ENCODE data around the gene ATP2B2.

ATP2B2 gene

DNA sequence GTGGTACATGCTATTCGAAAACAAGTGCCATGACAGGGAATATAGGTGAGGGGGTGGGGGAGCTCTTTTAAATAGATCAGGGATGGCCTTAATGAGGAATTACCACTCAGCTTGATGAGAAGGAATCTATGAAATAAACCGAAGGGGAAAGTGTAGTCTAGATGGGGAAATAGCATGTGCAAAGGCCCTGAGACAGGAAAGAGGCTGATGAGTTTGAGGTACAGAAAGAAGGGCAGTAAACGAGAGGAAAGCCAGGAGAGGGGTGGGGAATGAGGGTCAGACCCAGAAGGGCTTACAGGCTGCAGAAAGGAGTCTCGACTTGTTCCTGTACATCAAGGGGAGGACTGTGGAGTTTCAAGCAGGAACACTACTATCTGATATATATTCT, 12.2 kb downstream of the ATP2B2 start:
- H2AFZ ChIP-seq (ENCODE audit: low read depth, low read length), result no peak overlapping the region
- no peak overlapping the region for H3K4me3 ChIP-seq (ENCODE audit: low read length)
- no peak overlapping the region for H3K27ac ChIP-seq (ENCODE audit: low read length)
- no peak overlapping the region for H3K9ac ChIP-seq (ENCODE audit: low read length)
- H3K79me2 ChIP-seq (ENCODE audit: low read length), result no peaks in the 10 kb centered on the region
- TF ChIP-seq, protein P1, sequence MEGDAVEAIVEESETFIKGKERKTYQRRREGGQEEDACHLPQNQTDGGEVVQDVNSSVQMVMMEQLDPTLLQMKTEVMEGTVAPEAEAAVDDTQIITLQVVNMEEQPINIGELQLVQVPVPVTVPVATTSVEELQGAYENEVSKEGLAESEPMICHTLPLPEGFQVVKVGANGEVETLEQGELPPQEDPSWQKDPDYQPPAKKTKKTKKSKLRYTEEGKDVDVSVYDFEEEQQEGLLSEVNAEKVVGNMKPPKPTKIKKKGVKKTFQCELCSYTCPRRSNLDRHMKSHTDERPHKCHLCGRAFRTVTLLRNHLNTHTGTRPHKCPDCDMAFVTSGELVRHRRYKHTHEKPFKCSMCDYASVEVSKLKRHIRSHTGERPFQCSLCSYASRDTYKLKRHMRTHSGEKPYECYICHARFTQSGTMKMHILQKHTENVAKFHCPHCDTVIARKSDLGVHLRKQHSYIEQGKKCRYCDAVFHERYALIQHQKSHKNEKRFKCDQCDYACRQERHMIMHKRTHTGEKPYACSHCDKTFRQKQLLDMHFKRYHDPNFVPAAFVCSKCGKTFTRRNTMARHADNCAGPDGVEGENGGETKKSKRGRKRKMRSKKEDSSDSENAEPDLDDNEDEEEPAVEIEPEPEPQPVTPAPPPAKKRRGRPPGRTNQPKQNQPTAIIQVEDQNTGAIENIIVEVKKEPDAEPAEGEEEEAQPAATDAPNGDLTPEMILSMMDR (IDR thresholded peaks at IDR 0.05; ENCODE audit: low read depth, low read length), result no peak
- no peak for TF ChIP-seq EZH2phosphoT487 (IDR thresholded peaks at IDR 0.05; ENCODE audit: low read depth)
- H3K27me3 ChIP-seq (ENCODE audit: low read depth, low read length), result peaks cover 13% of the 10 kb centered on the region
- H3K36me3 ChIP-seq (replicated peaks; ENCODE audit: low read depth, low read length), result no peaks in the 10 kb centered on the region
- no peaks in the 10 kb centered on the region for H3K9me3 ChIP-seq (ENCODE audit: insufficient read depth, low read length)
- H3K4me2 ChIP-seq (ENCODE audit: low read length), result no peak overlapping the region
- H4K20me1 ChIP-seq (ENCODE audit: insufficient read depth, low read length), result no peaks in the 10 kb centered on the region
- H3K4me1 ChIP-seq (ENCODE audit: low read length), result no peaks in the 10 kb centered on the region

DNA sequence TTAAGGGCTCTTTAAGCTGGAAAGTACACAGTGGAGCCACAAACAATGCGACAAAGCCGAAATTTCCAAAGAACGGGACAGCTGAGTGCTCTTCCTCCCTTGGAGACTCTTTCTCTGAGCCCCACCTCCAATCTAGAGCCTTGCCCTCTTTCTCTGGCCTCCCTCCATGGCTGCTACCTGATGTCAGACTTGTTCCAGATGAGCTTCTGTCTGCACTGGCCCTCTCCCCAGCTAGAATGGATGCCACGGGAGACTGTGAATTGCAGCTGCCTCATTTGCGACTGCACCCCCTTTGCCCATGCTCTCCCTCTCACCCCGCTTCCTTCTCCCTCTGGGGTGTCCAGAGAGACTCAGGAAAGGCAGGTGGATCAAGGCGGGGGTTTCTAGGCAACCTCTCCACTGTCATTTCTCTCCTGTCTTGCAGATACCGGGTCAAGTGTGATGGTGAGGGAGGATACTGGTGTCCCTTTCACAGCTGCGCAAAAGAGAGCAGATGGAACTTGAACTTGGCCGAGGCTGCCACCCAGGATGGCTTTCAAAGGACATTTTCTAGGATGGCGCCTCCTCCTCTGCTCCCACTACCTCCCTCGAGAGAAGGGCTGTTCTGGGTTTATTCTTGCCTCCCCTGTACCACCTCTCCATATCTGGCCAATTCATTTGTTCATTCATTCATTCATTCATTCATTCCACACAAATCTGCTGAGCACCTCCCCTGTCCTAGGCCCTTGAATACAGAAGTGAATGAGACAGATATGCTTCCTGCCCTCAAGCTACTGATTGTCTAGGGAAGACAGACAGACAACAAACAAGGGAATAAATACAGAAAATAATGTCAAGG, 12.8 kb downstream of the ATP2B2 start:
- H3K4me1 ChIP-seq (ENCODE audit: low read length), result no peaks in the 10 kb centered on the region
- no peaks in the 10 kb centered on the region for H3K9me3 ChIP-seq (ENCODE audit: insufficient read depth, low read length)
- no peak overlapping the region for H3K27ac ChIP-seq (ENCODE audit: low read length)
- no peaks in the 10 kb centered on the region for H4K20me1 ChIP-seq (ENCODE audit: insufficient read depth, low read length)
- H3K4me2 ChIP-seq (ENCODE audit: low read length), result no peak overlapping the region
- H3K36me3 ChIP-seq (replicated peaks; ENCODE audit: low read depth, low read length), result no peaks in the 10 kb centered on the region
- no peak overlapping the region for H3K9ac ChIP-seq (ENCODE audit: low read length)
- H3K79me2 ChIP-seq (ENCODE audit: low read length), result no peaks in the 10 kb centered on the region
- peaks cover 13% of the 10 kb centered on the region for H3K27me3 ChIP-seq (ENCODE audit: low read depth, low read length)
- H3K4me3 ChIP-seq (ENCODE audit: low read length), result no peak overlapping the region
- no peak overlapping the region for H2AFZ ChIP-seq (ENCODE audit: low read depth, low read length)
- TF ChIP-seq, protein P1 (IDR thresholded peaks at IDR 0.05; ENCODE audit: low read depth, low read length), result no peak
- no peak for TF ChIP-seq EZH2phosphoT487 (IDR thresholded peaks at IDR 0.05; ENCODE audit: low read depth)

DNA sequence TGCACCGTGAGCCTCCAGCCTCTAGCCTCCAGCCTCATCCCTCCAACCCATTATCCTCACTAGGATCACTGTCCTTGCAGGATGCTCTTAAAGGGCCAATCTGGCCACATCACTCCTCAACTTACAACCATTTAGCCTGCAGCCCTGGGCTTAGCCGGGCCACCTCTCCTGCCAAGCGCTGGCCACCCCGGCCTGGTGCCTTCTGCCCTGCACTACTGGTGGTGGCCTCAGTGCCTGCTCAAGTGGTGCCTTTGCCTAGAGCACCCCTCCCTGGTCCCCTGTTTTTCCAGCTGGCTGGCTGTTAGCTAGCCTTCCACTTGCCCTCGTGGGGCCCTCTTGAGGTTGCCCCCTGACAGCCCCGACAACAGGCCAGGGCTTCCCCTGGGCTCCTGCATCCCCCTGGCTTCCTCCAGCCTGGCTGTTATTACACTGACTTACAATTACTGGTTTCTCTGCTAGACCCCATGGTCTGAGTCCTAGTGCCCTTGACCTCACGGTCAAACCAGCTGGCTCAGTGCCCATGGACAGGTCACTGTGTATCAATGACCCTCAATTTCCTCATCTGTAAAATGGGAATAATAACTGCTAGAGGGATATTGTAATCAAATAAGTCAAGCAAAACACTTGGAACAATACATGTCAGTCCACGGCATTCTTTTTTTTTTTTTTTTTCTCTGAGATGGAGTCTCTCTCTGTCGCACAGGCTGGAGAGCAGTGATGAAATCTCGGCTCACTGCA, 15.5 kb downstream of the ATP2B2 start:
- no peaks in the 10 kb centered on the region for H3K9me3 ChIP-seq (ENCODE audit: insufficient read depth, low read length)
- H3K27ac ChIP-seq (ENCODE audit: low read length), result no peak overlapping the region
- no peak overlapping the region for H3K4me2 ChIP-seq (ENCODE audit: low read length)
- no peak overlapping the region for H3K4me3 ChIP-seq (ENCODE audit: low read length)
- no peaks in the 10 kb centered on the region for H3K36me3 ChIP-seq (replicated peaks; ENCODE audit: low read depth, low read length)
- no peaks in the 10 kb centered on the region for H3K4me1 ChIP-seq (ENCODE audit: low read length)
- TF ChIP-seq, protein P1 (IDR thresholded peaks at IDR 0.05; ENCODE audit: low read depth, low read length), result no peak
- TF ChIP-seq EZH2phosphoT487 (IDR thresholded peaks at IDR 0.05; ENCODE audit: low read depth), result no peak
- no peaks in the 10 kb centered on the region for H3K79me2 ChIP-seq (ENCODE audit: low read length)
- no peak overlapping the region for H3K9ac ChIP-seq (ENCODE audit: low read length)
- no peak overlapping the region for H2AFZ ChIP-seq (ENCODE audit: low read depth, low read length)
- no peaks in the 10 kb centered on the region for H4K20me1 ChIP-seq (ENCODE audit: insufficient read depth, low read length)
- H3K27me3 ChIP-seq (ENCODE audit: low read depth, low read length), result 0 out of 2 replicates have a peak, but pooled peaks cover 3% of the 10 kb centered on the region

DNA sequence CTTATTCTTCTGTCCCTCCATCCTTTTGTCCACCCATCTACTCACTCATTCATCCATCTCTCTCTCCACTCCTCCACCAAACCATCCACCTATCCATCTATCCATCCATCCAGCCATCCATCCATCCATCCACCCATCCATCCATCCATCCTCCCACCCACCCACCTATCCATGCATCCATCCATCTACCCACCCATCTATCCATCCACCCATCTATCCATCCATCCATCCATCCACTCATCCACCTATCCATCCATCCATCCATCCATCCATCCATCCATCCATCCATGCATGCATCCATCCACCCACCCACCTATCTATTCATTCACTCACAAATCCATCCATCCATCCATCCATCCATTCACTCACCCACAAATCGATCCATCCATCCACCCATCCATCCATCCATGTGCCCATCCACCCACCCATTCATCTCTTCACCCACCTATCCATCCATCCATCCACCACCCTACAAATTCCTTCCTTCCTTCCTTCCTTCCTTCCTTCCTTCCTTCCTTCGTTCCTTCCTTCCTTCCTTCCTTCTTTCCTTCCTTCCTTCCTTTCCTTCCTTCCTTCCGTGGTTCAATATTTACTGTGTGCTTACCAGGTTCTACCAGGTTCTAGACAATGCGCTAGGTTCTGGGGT, 17.3 kb downstream of the ATP2B2 start:
- Histone ChIP-seq H3K27me3 (ENCODE audit: low read depth, low read length) (0 out of 2 replicates have a peak, but pooled peaks cover 3% of the 10 kb centered on the region), H3K79me2 (ENCODE audit: low read length) (no peaks in the 10 kb centered on the region), H3K36me3 (replicated peaks; ENCODE audit: low read depth, low read length) (no peaks in the 10 kb centered on the region), H4K20me1 (ENCODE audit: insufficient read depth, low read length) (no peaks in the 10 kb centered on the region), H3K9ac (ENCODE audit: low read length) (no peak overlapping the region), H3K4me2 (ENCODE audit: low read length) (no peak overlapping the region), H3K27ac (ENCODE audit: low read length) (no peak overlapping the region), H2AFZ (ENCODE audit: low read depth, low read length) (no peak overlapping the region), H3K4me1 (ENCODE audit: low read length) (no peaks in the 10 kb centered on the region), H3K4me3 (ENCODE audit: low read length) (no peak overlapping the region), H3K9me3 (ENCODE audit: insufficient read depth, low read length) (no peaks in the 10 kb centered on the region)
- TF ChIP-seq, protein P1 (IDR thresholded peaks at IDR 0.05; ENCODE audit: low read depth, low read length), result no peak
- TF ChIP-seq EZH2phosphoT487 (IDR thresholded peaks at IDR 0.05; ENCODE audit: low read depth), result no peak
